GM10248 (cell line): ENCODE results near the gene WNT3.

Experiments
- CTCF ChIA-PET: fragments of 300-600 bp; sonication (Branson Sonifier 250); formaldehyde crosslinking; extraction: SDS; loops from one replicate; lab custom pipeline; 2021; ENCODE audit warnings: antibody characterized with exemption; lab: Yijun Ruan, JAX
- POLR2A ChIA-PET: fragments of 350-650 bp; sonication (Branson Sonifier 250); formaldehyde crosslinking; extraction: SDS; loops from one replicate; lab custom pipeline; 2020; ENCODE audit warnings: antibody characterized with exemption; lab: Yijun Ruan, JAX
- DNase-seq: peaks from one replicate; pipeline ENCODE4 v3.0.0; 2012; ENCODE audit errors: extremely low spot score
- TF ChIP-seq, protein P1 (sequence below): IDR thresholded peaks from 2 replicates; pipeline ENCODE4 v1.5.1; 2012; ENCODE audit warnings: mild to moderate bottlenecking, low read depth; ENCODE audit errors: extremely low read depth, missing control alignments, control extremely low read depth

The WNT3 gene

DNA sequence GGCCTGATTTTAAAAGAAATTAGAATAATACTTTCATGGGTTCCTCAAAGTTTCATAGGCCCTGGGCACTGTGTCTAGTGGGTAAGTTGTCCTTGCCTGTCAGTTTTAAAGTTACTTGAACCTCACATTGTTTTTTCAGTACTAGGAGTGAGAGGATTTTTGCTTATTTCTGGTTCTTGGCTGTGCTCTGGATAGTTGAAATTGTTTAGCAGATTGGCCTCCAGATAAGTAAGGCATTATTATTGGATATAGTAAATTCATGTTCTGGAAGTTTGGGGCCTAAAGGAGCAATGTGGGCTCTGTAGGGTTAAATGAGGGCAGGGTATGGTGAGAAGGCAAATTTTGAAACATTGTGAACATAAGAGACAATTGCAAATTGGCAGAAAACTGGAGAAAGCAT lies 78.5 kb downstream of the WNT3 start:
- POLR2A ChIA-PET = no interaction called here
- CTCF ChIA-PET = no interaction called here
- DNase-seq = no peak
- TF ChIP-seq, protein P1, sequence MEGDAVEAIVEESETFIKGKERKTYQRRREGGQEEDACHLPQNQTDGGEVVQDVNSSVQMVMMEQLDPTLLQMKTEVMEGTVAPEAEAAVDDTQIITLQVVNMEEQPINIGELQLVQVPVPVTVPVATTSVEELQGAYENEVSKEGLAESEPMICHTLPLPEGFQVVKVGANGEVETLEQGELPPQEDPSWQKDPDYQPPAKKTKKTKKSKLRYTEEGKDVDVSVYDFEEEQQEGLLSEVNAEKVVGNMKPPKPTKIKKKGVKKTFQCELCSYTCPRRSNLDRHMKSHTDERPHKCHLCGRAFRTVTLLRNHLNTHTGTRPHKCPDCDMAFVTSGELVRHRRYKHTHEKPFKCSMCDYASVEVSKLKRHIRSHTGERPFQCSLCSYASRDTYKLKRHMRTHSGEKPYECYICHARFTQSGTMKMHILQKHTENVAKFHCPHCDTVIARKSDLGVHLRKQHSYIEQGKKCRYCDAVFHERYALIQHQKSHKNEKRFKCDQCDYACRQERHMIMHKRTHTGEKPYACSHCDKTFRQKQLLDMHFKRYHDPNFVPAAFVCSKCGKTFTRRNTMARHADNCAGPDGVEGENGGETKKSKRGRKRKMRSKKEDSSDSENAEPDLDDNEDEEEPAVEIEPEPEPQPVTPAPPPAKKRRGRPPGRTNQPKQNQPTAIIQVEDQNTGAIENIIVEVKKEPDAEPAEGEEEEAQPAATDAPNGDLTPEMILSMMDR = no peak

- CTCF ChIA-PET = no interaction called here
- TF ChIP-seq, protein P1 = no peak
- POLR2A ChIA-PET = no interaction called here
- no peak for DNase-seq
These were observed 79.9 kb downstream of the WNT3 start for GRCh38 chr17:46738544-46738943.

GRCh38 chr17:46737326-46737725 lies 81.2 kb downstream of the WNT3 start:
- DNase-seq = no peak
- CTCF ChIA-PET = interaction anchor here (0.9 kb wide), 1 partner anchor 14 kb away, joined by 5 read pairs; no protein-coding TSS in a partner anchor
- POLR2A ChIA-PET = no interaction called here
- TF ChIP-seq, protein P1 = no peak

DNA sequence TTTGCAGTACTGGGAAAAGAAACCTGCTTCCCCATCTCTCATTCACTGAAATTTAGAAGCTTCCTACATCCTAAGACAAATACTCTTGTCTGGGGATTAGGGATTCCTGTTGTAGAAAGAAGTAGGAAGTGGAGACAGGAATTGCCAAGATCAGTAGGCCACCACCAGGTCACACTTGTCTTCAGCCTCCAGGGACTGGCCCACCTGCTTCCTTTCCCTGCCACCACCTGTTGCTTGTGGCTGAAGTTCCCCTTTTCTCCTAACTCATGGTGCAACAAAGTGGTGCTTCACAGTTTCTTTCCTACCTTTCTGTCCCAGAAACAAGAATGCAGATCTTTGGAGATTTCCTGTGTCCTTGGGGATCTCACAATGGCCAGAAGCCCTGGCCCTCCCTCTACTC lies 82.4 kb downstream of the WNT3 start:
- CTCF ChIA-PET = interaction anchor here (1.2 to 1.7 kb wide), 4 partner anchors 10 to 18 kb away, joined by 3 to 7 read pairs (median 4); no protein-coding TSS in a partner anchor
- peak; percentile 20 for DNase-seq
- TF ChIP-seq, protein P1 = no peak
- POLR2A ChIA-PET = no interaction called here

DNA sequence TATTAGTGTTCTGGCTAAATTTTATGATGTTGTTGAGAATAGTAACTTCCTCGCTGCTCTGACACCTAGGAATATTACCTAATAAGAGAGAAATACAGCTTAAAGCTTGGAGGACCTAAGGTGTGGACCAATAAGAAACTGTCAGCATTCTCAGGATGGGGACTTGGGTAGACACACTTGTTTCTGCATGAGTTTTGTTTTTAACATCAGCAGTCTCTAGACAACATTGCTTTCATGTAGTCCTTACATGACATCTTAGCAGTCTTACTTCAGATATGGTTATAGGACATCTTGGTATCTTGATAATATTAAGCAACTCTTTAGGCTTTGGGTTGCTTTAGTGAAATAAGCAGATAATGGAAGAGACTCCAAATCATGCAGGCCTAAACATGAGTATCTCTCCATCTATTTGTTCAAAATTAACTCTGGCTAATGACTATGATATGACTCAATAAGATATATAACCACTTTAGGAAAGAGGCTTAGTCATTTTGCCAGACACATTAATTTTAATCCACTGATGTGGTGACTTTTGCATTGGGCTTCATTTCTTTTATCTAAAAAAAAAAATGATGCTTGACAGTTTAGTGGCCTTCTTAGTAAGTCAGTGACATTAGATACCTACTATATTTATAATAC lies 84.5 kb downstream of the WNT3 start:
- CTCF ChIA-PET = no interaction called here
- POLR2A ChIA-PET = no interaction called here
- DNase-seq = no peak

GRCh38 chr17:46732754-46733398 lies 85.6 kb downstream of the WNT3 start:
- TF ChIP-seq, protein P1 = no peak
- POLR2A ChIA-PET = no interaction called here
- CTCF ChIA-PET = interaction anchor here (1.5 kb wide), 1 partner anchor 13 kb away, joined by 3 read pairs; no protein-coding TSS in a partner anchor
- no peak for DNase-seq

More for the DNA sequence above, 84.5 kb downstream of the WNT3 start:
- TF ChIP-seq, protein P1 = no peak
